ENCODE results near the gene E2F4.

Gene E2F4, protein sequence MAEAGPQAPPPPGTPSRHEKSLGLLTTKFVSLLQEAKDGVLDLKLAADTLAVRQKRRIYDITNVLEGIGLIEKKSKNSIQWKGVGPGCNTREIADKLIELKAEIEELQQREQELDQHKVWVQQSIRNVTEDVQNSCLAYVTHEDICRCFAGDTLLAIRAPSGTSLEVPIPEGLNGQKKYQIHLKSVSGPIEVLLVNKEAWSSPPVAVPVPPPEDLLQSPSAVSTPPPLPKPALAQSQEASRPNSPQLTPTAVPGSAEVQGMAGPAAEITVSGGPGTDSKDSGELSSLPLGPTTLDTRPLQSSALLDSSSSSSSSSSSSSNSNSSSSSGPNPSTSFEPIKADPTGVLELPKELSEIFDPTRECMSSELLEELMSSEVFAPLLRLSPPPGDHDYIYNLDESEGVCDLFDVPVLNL

DNA sequence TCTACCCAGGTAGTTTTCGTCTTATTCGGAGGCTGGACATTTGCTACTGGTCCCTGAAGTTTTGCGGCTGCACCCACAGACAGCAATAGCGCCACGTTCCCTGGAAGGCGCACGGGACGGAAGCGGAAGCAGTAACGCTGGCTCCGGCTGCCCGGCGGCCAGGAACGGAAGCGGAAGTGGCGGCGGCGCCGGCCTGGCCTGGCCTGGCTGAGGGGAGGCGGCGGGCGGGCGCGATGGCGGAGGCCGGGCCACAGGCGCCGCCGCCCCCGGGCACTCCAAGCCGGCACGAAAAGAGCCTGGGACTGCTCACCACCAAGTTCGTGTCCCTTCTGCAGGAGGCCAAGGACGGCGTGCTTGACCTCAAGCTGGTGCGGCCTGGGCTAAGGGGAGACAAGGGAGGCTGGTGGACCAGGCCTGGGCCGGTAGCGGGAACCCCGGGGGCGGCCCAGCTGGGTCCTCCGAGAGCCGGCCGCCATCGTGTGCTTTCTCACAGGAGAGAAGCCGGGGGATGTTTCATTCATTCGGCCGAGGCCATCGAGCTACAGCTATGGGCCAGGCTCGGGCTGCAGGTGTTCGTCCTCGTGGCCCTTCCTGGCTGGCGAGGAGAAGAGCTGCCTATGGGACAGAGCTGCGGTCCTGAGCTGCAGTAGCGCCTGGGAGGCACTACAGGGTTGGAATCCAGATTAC, at the start of gene E2F4:
E2F4 (plus strand) TSS at position 161 of the 687 bp plus-strand sequence; CDS start at position 234, 73 bp downstream.
- peaks cover 38% of the 10 kb centered on the region for H3K36me3 ChIP-seq
- H3K27me3 ChIP-seq: peaks cover under 1% of the 10 kb centered on the region
- peaks cover 21 to 26% of the 10 kb centered on the region in 2 experiments for H3K4me1 ChIP-seq (ENCODE audit: control insufficient read depth in 1 of 2, insufficient read depth in 1 of 2, low read depth in 1 of 2, low read length in 1 of 2)
- TF ChIP-seq, protein P1, sequence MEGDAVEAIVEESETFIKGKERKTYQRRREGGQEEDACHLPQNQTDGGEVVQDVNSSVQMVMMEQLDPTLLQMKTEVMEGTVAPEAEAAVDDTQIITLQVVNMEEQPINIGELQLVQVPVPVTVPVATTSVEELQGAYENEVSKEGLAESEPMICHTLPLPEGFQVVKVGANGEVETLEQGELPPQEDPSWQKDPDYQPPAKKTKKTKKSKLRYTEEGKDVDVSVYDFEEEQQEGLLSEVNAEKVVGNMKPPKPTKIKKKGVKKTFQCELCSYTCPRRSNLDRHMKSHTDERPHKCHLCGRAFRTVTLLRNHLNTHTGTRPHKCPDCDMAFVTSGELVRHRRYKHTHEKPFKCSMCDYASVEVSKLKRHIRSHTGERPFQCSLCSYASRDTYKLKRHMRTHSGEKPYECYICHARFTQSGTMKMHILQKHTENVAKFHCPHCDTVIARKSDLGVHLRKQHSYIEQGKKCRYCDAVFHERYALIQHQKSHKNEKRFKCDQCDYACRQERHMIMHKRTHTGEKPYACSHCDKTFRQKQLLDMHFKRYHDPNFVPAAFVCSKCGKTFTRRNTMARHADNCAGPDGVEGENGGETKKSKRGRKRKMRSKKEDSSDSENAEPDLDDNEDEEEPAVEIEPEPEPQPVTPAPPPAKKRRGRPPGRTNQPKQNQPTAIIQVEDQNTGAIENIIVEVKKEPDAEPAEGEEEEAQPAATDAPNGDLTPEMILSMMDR (IDR thresholded peaks at IDR 0.05): peak; percentile 53
- no peaks in the 10 kb centered on the region for H3K9me3 ChIP-seq
- peak within 1 kb of the TSS; percentile 79 to 97 for H3K4me3 ChIP-seq (ENCODE audit: low read depth in 1 of 2, low read length in 1 of 2)
- H3K27ac ChIP-seq: peak within 1 kb of the TSS; percentile 81

DNA sequence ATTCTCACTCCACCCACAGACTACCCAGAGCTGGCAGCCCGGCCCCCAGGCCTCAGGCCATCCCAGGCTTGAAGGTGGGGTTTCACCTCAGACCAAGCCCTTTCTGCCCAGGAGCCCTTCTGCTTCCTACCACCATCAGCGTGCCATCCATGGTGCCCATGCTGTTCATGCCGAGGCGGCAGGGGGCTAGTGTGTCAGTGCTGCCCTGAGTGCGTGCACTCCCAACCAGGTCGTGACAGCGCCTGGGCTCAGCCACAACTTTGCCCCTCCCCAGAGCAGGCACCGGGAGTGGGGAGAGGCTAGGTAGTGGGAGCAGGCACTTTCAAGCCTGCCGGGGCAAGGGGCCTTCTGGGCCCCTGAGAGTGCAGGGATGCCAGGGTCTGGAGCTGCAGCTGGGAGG, 49.6 kb upstream of the E2F4 start:
- peaks cover 35 to 42% of the 10 kb centered on the region in 2 experiments for H3K4me1 ChIP-seq (ENCODE audit: control insufficient read depth in 1 of 2, insufficient read depth in 1 of 2, low read depth in 1 of 2, low read length in 1 of 2)
- peaks cover 90% of the 10 kb centered on the region for H3K36me3 ChIP-seq
- H3K9me3 ChIP-seq: no peaks in the 10 kb centered on the region
- no peak overlapping the region for H3K4me3 ChIP-seq (ENCODE audit: low read depth in 1 of 2, low read length in 1 of 2)
- TF ChIP-seq, protein P1 (IDR thresholded peaks at IDR 0.05): no peak
- no peak overlapping the region for H3K27ac ChIP-seq
- no peaks in the 10 kb centered on the region for H3K27me3 ChIP-seq

DNA sequence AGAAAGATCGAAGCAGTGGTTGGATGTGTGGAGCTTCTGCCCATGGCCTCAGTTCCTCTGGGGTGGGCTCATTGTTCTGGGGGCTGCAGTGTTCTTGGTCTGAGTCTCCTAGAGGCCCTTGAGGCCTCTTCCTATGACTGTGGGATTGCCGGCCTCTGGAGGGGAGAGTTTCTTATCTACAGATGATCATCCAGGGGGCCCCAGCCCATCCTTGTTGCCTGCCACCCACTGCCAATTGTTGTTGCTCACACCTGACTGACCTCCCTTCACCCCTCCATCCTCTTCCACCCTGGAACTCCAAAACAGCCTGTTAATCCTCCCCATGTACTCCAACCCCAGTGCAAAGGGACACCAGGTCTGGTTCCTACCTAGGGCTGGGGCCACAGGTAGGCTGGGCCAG, 47.0 kb upstream of the E2F4 start:
- Histone ChIP-seq H3K4me1 (ENCODE audit: control insufficient read depth in 1 of 2, insufficient read depth in 1 of 2, low read depth in 1 of 2, low read length in 1 of 2) (peaks cover 27 to 32% of the 10 kb centered on the region in 2 experiments), H3K4me3 (ENCODE audit: low read depth in 1 of 2, low read length in 1 of 2) (no peak overlapping the region), H3K36me3 (peaks cover 92% of the 10 kb centered on the region), H3K27me3 (peaks cover 12% of the 10 kb centered on the region), H3K27ac (peak overlapping the region; percentile 72), H3K9me3 (no peaks in the 10 kb centered on the region)
- TF ChIP-seq, protein P1 (IDR thresholded peaks at IDR 0.05): no peak

DNA sequence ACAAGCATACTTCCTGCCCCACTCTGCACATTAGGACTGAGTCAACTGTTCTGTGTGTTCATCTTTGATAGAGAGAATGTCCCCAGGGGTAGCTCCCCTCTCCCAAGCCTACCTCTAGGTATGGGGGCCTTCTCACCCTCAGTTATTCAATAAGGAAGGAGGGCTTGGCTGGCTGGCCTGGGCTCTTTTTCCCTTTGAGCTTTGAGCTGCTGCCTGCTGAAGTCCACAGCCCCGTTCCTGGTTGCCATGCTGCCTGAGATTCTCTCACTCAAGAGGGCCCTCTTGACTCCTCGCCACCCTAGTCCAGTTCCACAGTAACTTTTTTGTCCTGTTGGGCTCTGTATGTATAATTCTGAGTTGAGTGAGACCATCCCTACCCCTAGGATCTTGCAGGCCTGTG, 46.2 kb upstream of the E2F4 start:
- Histone ChIP-seq H3K9me3 (no peaks in the 10 kb centered on the region), H3K4me3 (ENCODE audit: low read depth in 1 of 2, low read length in 1 of 2) (no peak overlapping the region), H3K27ac (peak overlapping the region; percentile 72), H3K27me3 (peaks cover 20% of the 10 kb centered on the region), H3K36me3 (peaks cover 83% of the 10 kb centered on the region), H3K4me1 (ENCODE audit: control insufficient read depth in 1 of 2, insufficient read depth in 1 of 2, low read depth in 1 of 2, low read length in 1 of 2) (peaks cover 35 to 40% of the 10 kb centered on the region in 2 experiments)
- TF ChIP-seq, protein P1 (IDR thresholded peaks at IDR 0.05): no peak

DNA sequence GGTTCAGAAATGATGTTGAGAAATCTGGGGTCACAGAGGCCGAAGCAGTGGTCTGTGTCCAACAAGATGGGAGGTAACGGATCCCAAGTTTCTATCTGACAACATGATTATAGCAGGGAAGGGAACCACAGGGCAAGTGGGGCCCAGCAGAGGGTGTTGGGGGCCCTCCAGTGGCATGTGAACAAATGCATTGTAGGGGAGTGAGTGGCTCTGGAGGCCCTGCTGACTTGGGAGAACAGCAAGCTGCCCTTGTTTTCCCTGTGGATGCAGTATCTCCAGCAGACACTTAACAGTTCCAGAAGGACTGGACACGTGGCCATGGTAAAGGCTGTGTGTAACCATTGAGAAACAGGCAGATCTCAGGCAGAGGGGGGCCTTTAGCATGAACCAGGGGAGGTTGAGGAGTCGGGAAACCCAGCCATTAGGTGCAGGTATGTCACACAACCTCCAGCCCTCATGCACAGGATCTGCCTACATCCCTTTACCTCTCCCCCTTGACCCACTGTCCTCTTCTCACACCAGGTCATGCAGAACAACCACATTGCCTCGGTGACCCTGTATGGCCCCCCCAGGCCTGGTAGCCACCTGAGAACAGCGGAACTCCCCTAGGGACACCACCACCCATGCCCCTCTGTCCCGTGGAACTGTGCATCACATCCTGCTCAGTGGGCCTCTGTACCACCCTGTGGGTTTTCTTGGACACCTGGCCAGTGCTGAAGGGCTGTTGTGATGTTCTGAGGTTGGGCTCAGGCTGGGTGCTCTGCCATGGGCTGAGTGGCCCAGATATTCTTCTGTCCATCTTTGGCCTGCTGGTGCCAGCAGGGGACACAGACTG, 45.2 kb upstream of the E2F4 start:
- Histone ChIP-seq H3K27me3 (peaks cover 30% of the 10 kb centered on the region), H3K9me3 (no peaks in the 10 kb centered on the region), H3K4me1 (ENCODE audit: control insufficient read depth in 1 of 2, insufficient read depth in 1 of 2, low read depth in 1 of 2, low read length in 1 of 2) (peaks cover 41 to 47% of the 10 kb centered on the region in 2 experiments), H3K27ac (peak overlapping the region; percentile 72), H3K4me3 (ENCODE audit: low read depth in 1 of 2, low read length in 1 of 2) (no peak overlapping the region), H3K36me3 (peaks cover 74% of the 10 kb centered on the region)
- TF ChIP-seq, protein P1 (IDR thresholded peaks at IDR 0.05): no peak
